NCI-H1436 (cell line): ENCODE results near the gene BPTF.
"Not testable (repeated sequence)": the region's sequence is repeated elsewhere in the genome, so short reads cannot be mapped to it uniquely, and the experiment has no call there.

Experiments
- DNase-seq: peaks from one replicate; lab custom pipeline; 2025; lab: John Stamatoyannopoulos, UW

BPTF gene

DNA sequence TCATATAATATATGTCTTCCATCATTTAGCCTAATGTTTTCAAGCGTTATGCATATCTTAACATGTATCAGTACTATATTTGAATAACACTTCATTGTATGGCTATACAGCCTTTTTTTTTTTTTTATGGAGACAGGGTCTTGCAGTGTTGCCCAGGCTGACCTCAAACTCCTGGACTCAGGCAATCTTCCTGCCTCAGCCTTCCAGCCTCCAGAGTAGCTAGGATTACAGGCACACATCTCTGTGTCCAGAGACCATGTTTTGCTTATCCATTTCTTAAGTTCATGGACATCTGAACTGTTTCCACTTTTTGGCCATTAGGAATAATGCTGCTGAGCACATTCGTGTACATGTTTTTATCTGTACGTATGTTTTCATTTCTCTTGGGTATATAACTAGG lies 7.8 kb downstream of the BPTF start:
- DNase-seq = no peak

DNA sequence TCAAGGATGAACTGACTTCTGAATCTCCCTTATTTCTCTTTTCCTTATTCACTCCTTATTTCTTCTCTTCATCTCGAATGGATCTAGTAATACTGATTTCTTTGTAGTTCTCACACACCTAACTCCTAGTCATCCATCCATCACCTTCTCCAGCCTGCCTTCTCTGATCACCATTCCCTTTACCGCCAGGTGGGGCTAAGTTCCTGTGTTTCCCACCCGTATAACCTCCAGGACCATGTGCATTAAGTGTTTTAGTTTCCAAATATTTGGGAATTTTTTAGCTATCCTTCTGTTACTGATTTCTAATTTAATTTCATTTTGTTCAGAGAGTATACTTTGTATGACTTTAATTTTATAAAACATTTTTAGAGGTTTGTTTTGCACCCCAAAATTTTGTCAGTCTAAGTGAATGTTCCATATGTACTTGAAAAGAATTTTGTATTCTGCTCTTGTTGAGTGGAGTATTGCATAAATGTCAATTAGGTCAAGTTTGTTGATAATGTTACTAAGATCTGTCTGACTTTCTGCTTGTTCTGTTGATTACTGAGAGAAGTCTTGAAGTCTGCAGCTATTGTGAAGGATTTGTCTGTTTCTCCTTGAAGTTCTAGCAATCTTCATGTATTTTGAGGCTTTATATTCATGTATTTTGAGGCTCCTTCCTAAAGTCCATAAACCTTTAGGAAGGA lies 8.8 kb downstream of the BPTF start:
- DNase-seq = no peak

DNA sequence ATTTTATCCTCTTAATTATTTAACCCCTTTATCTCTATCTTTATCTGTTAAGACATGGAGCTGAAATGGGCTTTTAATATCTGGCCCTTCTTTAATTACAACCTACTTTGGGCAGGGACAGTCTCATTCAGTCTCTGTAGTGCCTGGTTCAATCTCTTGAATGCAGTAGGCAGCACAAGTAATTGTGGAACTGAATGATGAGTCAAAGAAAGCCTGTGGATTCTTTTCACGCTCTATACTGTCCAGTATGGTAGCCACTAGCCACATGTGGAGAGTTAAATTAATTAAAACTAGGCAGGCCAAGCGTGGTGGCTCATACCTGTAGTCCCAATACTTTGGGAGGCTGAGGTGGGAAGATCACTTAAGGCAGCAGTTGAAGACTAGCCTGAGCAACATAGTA lies 9.3 kb downstream of the BPTF start:
- DNase-seq = no peak

DNA sequence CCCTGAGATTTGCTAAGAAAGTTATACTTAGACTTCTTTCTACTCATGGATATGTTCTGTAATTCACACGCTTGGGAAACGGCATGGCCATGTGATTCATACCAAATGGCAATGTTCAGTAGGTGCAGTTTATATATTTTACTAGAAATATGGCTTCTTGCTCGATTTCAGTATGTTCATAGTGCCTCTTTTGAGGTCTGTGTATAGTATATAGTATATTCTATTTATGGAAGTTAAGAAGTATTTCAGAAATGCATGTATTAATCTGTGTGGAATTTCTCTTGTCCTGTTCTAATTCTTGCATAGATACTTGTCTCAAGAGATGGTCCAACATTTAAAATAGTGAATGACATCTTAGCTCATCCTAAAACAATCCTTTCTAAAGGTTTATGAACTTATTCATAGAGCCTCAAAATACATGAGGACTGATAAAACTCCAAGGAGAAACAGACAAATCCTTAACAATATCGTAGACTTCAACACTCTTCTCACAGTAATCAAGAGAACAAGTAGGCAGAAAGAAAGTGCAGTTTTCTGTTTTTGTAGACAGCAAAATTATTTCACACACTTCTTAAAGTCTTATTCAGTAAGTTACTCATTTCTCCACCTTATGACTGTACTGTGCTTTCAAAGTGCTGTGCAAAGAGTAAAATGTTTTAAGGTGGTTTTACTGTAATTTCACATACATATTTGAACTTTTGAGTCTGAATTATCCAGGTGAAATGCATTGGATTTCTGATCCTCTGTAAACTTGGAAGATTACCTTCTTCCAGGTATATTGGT lies 11.1 kb downstream of the BPTF start:
- DNase-seq = no peak

DNA sequence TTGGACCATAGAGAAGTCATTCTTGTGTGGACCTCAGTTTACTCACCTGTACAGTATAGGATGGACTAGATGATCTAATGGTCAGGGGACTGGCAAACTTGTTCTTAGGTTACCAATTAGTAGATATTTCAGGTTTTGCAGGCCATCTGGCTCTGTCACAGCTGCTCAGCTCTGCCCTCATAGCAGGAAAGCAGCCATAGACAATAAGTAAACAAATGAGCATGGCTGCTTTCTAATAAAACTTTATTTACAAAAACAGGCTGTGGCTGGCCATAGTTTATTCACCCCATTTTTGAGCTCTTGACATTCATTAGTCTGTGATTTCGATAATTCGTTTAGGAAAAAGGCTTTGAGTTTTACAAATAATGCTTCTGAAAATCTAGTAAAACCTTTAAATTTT lies 12.7 kb downstream of the BPTF start:
- no peak for DNase-seq

DNA sequence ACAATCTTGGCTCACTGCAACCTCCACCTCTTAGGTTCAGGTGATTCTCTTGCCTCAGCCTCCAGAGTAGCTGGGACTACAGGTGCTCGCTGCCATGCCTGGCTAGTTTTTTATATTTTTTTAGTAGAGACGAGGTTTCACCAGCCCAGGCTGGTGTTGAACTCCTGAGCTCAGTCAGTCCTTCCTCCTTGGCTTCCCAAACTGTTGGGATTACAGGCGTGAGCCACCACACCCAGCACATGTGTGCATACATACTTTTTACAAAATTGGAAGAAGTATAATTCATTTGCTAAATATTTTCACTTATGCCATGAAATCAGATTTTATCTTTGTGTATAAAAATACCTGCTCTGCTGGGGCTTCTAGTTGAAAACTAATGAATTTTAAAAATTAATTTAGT lies 13.2 kb downstream of the BPTF start:
- DNase-seq = no peak

DNA sequence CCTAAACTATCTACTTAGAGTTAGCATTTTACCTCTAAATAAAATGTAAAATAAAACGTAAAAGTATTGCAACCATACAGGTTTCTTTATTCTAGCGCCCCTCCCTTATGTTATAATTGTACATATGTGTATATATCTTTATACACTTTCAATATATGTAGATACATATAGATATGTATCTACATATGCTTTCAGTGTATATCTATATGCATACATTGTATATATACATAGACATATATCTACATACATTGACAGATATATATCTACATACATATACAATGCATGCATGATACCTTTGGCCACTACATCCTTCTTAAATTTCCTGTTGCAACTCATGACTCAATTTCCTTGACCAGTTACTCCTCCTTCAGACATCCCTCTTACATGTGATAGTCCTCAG lies 16.7 kb downstream of the BPTF start:
- DNase-seq = no peak

DNA sequence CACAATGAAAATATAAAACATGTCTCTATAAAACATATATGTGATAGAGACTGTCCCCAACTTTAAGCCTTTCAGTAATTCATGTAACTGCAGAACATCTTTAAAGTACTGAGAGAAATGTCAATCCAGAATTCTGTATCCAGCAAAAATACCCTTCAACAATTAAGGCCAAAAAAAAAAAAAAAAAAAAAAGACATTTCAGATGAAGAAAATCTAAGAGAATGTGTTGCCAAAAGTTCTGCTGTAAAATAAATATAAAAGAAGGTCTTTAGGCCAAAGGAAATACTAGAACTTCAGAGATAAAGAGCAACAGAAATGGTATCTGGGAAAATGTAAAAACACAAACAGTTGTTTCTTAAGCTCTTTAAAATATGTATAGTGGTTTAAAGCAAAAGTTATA lies 17.3 kb downstream of the BPTF start:
- DNase-seq = no peak

DNA sequence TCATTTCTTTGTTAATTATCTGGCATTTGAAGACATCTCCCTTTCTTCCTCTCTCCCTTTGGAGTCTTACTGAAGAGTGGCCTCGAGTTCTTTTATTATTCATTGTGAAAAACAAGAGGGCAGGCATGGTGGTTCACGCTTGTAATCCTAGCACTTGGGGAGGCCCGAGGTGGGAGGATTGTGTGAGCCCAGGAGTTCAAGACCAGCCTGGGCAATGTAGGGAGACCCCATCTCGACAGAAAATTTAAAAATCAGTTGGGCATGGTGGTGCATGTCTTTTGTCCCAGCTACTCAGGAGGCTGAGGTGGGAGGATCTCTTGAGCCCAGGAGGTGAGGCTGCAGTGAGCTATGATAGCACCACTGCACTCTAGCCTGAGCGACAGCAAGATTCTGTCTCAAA lies 20.1 kb downstream of the BPTF start:
- DNase-seq = no peak

DNA sequence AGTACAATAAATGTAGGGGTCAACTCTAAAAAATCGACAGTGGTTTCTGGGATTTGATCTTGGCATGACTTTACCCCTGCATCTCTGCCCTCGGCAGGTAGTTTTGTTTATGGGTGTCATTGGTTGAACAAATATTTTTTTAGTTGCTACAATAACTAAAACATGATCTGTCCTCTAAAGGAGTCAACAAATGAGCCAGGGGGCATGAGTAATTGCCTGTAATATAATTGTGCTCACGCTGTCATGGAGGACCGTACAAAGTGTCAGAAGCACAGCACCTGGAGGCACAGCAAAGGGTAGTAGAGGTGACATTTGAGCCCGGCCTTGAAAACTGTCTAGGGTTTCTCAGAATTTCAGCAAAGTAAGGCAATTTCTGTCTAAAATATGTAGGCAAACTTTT lies 22.9 kb downstream of the BPTF start:
- DNase-seq = not testable (repeated sequence)

DNA sequence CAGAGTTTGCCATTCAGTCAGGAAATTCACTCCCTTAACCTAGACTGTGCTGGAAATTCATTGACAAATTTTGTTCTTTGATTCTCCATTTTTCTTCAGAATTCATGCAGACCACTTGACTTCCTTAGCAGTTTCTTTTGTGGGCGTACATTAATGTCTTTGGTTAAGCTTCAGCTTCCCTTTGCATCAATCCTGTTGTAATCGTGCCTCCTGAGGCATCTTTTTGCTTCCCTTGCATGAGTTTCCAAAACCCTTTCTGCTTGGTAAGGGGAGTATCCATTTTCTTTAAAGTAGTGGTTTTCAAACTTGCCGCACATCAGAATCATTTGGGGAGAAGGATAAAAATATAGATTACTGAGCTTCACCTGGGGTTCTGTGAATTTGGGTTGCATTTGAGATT lies 23.5 kb downstream of the BPTF start:
- DNase-seq = not testable (repeated sequence)

DNA sequence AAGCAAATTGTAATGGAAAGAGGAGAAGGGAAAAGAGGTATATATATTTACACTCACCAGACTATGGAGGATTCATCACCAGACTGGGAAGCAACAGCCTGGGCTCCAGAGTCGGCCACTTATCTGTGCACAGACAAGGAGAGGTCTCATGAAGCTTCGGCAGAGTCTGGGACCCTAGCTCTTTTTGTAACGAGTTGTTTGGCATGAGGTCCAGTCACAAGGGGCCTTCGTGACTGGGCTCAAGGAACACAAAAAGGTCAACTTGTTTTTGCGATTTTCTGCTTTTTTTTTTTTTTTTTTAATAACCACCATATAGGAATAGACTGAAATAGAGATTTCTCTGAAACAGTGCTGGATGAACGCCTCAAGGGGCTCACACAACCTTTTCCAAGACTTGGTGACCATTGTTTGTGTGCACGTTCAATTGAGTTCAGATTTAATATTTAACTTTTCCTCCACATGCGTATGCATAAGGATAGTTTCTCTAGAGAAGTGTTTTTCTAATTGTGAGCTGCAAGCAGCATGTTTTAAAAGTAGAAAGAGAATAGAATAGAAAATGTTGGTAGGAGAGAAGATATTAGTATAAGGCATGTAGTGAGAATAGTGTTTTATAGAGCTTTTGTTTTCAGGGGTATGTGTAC lies 25.8 kb downstream of the BPTF start:
- no peak for DNase-seq

DNA sequence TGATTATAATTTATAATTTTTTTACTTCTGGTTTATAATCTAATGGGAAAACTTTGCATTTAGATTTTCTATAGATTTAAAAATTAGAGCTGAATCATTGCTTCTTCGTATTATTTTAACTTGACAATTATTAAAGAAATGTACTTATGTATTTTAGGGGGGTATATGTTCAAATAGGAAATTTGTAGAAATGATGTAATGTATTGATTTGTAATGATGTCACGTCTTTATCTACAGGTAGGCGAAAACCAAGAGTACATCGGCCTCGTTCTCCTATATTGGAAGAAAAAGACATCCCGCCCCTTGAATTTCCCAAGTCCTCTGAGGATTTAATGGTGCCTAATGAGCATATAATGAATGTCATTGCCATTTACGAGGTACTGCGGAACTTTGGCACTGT lies 28.4 kb downstream of the BPTF start:
- DNase-seq = no peak

DNA sequence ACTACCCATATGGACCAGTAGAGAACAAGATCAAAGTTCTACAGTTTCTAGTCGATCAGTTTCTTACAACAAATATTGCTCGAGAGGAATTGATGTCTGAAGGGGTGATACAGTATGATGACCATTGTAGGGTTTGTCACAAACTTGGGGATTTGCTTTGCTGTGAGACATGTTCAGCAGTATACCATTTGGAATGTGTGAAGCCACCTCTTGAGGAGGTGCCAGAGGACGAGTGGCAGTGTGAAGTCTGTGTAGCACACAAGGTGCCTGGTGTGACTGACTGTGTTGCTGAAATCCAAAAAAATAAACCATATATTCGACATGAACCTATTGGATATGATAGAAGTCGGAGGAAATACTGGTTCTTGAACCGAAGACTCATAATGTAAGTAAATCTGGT lies 29.1 kb downstream of the BPTF start:
- DNase-seq = no peak

DNA sequence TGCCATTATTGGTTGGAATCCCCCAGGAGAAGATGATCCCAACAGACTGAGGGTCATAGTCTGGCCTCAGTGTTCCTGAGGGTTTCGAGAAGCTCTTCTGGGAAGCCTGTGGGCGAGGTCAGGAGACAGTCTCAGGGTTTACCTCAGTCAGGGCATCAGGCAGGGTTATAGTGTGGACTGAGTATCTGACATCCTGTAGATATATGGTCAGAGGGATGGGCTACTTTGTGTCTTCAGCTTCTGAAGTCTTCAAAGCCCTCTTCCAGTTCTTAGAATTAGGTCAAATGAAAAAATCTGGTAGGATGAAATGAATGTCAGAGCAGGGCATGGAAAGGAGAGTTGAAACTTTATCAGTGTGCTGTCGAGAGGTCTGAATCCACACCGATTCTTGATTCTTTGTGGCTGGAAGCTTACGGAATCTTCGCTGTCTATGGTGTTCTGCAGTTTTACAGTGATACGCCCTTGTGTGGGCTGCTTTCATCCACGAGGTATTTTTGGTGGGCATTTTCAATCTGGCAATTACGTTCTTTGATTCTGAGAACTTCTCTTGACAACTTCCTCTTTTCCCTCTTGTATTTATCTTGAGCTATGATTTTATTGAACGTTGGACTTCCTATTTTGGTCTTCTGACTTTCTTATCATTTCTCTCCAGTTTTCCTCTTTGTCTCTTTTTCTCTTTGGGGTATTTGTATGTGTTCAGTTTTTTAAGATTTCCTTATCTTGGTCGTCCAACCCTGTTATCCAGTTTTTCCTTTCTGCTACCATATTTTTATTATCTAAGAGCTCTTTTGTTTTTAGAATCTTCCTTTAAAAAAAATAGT lies 30.4 kb downstream of the BPTF start:
- no peak for DNase-seq

DNA sequence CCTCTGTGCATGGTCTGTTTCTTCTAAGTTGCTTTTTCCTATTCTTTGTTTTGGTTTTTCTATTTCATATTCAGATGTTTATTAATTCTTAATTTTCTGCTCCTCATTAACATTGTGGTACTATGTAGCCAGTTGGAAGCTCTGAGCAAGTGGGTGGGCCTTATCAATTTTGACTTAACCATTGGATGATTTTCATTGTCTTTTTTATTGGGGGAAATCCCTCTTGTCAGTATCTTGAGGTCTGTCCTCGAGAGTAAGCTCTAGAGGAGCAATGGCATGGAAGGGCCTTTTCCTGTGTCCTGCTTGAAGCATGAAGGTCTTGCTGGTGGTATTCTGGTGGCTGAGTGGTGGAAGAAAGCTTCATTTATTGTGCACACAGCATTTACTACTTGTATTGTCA lies 31.1 kb downstream of the BPTF start:
- not testable (repeated sequence) for DNase-seq

DNA sequence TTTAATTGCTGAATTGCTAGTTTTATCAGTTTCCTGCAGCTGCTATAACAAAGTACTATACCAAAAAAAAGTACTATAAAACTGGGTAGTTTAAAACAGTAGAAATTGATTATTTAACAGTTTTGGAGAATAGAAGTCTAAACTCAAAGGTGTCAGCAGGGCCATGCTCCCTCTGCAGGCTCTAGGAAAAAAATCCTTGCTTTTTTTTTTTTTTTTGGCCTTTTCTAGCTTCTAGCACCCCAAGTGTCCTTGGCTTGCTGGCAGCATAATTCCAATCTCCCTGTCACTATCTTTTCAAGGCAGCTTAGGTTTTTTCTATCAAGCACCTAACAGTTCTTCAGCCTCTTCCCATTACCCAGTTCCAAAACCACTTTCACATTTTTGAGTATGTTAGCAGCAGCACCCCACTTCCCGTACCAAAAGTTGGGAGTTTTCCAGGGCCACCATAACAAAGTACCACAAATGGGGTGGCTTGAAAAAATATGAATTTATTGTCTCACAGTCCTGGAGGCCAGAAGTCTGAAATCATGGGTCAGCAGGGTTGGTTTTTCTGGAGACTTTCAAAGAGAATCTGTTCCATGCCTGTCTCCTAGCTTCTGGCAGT lies 37.4 kb downstream of the BPTF start:
- DNase-seq = no peak

DNA sequence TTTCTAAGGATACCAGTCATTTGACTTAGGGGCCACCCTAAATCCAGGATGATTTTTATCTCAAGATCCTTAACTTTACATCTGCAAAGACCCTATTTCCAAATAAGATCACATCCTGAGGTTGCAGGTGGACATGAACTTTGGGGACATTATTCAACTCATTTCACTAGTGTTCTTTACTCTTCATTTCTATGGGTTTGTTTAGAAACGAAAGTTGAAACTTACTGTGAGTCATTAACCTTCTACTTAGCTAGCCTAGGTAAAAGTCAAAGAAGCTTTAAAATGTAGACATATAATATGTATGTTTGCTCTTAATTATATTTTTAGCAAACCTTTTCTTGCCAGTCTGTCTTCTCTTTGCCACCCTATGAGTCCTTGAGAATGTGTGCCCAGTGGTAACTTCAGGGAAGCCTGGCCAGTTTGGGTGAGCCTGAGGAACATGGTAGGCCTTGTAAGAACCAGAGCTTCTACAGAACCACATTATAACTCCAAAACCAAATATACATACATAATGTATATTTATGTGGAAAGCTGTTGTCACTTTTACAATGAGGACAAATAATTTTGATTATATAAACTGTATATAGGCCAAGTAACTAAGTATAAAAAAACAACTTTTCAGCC lies 38.4 kb downstream of the BPTF start:
- DNase-seq = no peak

DNA sequence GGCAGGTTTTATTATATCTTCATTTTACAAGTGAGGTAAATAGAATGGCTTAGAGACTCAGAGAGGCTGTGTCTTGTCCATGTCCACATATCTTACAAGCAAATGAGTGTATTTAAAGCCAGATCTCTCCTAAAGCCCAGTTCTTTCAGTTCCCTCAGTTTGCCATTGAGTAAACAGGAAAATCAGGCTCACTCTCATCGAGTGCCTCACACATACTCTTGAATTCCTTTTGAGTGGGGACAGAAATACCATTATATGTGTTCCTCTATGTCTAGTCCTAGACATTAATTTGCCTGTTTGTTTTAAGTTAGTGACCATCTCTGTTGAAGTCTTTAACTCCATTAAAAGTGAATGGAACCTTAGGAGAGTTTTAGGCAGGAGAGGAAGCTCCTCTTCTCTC lies 40.1 kb downstream of the BPTF start:
- DNase-seq = no peak

DNA sequence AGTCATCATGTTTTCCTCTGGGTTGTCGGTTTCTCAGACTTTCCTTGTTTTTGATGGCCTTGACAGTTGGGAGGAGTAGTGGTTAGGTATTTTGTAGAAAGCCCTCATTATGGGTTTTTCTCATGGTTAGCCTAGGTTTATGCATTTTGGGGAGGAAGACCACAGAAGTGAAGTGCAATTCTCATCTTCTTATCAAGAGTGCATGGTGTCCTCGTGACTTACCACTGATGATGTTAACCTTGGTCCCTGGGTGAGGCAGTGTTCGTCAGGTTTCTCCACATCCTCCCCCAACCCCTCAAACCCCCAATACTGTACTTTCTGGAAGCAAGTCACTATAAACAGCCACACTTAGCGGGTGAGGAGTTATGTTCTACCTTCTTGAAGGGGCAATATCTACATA lies 42.3 kb downstream of the BPTF start:
- DNase-seq = no peak

DNA sequence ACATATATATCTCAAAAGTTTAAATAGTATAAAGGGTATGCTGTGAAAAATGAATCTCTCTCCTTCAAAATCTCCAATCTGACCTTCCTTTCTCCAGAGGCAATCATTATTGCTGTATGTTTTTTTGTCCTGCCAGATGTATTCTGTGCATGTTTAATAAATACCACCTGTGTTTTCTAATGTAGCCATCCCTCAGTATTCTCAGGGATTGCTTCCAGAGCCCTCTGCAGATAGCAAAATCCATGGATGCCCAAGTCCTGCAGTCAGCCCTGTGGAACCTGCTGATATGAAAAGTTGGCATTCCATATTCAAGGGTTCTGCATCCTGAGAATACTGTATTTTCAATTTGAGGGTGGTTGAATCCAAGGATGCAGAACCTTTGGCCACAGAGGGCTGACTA lies 42.9 kb downstream of the BPTF start:
- DNase-seq = no peak

DNA sequence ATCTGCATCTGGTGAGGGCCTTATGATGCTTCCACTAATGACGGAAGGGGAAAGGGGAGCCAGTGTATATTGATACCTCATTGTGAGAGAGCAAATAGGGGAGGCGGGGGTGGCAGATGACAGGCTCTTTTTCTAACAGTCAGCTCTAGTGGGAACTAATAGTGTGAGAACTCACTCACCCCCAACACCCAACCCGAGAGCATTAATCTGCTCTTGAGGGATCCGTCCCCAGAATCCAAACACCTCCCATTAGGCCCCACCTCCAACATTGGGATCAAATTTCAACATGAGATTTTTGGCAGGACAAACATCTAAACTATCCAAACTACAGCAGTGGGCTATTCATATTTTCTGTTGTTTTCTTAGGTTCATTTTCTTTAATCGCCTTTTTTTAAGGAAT lies 54.4 kb downstream of the BPTF start:
- no peak for DNase-seq
